Mononuclear cell (primary cell): Measurements from ENCODE around the gene MPZL3. TPM values are rescaled to one million over a fixed set of nuclear protein-coding genes. Genes with fewer than 3 reads are reported as not detected.
A peak's percentile ranks its signal among the peaks of the same experiment; 100 is the strongest.

Source experiments
- H3K27me3 ChIP-seq: 2 replicates; pipeline ENCODE4 v1.6.0; 2011; ENCODE audit warnings: low read length, control low read depth; ENCODE audit not compliant: insufficient read depth
- H3K4me1 ChIP-seq: 2 replicates; pipeline ENCODE4 v1.5.1; 2011; ENCODE audit warnings: mild to moderate bottlenecking, low read length, control low read depth; ENCODE audit not compliant: insufficient read depth
- H3K4me3 ChIP-seq: 2 replicates; pipeline ENCODE4 v1.5.1; 2011; ENCODE audit warnings: mild to moderate bottlenecking, low read length, moderate library complexity
- H3K9me3 ChIP-seq: 2 replicates; pipeline ENCODE4 v1.5.1; 2011; ENCODE audit warnings: low read depth, mild to moderate bottlenecking, control low read depth, low read length
- total RNA-seq: library from RNA; depleted of rRNA; stranded (reverse); fragments of >200 nt; gene quantifications from one replicate; pipeline ENCODE4 v1.2.3, GENCODE V29; 2012

The MPZL3 gene, protein sequence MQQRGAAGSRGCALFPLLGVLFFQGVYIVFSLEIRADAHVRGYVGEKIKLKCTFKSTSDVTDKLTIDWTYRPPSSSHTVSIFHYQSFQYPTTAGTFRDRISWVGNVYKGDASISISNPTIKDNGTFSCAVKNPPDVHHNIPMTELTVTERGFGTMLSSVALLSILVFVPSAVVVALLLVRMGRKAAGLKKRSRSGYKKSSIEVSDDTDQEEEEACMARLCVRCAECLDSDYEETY
- 16.7 TPM for total RNA-seq

GRCh38 chr11:118251858-118252652 lies at the start of gene MPZL3:
TSS of gene MPZL3 (minus strand) at chr11:118252365. CDS start at chr11:118252294, 71 bp downstream.
- Histone ChIP-seq H3K27me3 (no peaks in the 10 kb centered on the region), H3K4me3 (peak within 1 kb of the TSS; percentile 92), H3K9me3 (no peaks in the 10 kb centered on the region), H3K4me1 (peaks cover 16% of the 10 kb centered on the region)

GRCh38 chr11:118301600-118302195 lies 49.5 kb upstream of the MPZL3 start:
- Histone ChIP-seq H3K27me3 (no peaks in the 10 kb centered on the region), H3K9me3 (no peaks in the 10 kb centered on the region), H3K4me1 (peaks cover 23% of the 10 kb centered on the region), H3K4me3 (no peak overlapping the region)

DNA sequence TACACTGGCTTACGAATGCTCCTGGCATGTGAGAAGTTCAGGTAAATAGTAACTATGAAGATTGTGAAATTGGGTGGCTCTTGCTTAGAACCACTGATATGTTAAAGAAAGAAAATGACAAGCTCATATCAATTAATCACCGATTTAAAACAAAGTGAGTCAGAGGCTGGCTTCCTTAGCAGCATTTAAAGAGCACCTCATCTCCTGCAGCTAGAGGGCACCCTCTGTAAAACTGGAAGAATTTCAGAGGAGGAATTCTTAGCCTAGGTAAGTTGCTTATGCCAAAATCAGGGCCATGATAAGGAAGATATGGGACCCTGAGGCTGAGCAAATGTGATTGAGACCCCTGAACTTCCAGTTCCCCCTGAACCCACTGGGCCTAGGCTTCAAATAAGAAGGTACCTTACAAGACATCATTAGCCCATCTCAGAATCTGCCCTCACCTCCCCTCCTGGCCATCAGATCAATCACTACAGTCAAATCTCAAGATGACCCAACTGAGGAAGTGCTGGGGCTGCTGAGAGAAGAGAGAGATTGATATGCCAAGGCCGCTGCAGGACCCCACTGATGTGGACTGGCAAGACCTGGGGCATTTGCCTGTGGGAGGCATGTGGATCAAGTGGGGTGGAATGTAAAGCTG lies 43.8 kb upstream of the MPZL3 start:
- H3K9me3 ChIP-seq, result no peaks in the 10 kb centered on the region
- no peak overlapping the region for H3K4me3 ChIP-seq

GRCh38 chr11:118295199-118295598 lies 43.0 kb upstream of the MPZL3 start:
- Histone ChIP-seq H3K27me3 (no peaks in the 10 kb centered on the region), H3K4me3 (no peak overlapping the region), H3K4me1 (peaks cover 20% of the 10 kb centered on the region), H3K9me3 (no peaks in the 10 kb centered on the region)

More for the DNA sequence above, 43.8 kb upstream of the MPZL3 start:
- Histone ChIP-seq H3K4me1 (peaks cover 16% of the 10 kb centered on the region), H3K27me3 (no peaks in the 10 kb centered on the region)

GRCh38 chr11:118294053-118294452 lies 41.9 kb upstream of the MPZL3 start:
- no peaks in the 10 kb centered on the region for H3K9me3 ChIP-seq
- peaks cover 20% of the 10 kb centered on the region for H3K4me1 ChIP-seq
- no peaks in the 10 kb centered on the region for H3K27me3 ChIP-seq
- no peak overlapping the region for H3K4me3 ChIP-seq

DNA sequence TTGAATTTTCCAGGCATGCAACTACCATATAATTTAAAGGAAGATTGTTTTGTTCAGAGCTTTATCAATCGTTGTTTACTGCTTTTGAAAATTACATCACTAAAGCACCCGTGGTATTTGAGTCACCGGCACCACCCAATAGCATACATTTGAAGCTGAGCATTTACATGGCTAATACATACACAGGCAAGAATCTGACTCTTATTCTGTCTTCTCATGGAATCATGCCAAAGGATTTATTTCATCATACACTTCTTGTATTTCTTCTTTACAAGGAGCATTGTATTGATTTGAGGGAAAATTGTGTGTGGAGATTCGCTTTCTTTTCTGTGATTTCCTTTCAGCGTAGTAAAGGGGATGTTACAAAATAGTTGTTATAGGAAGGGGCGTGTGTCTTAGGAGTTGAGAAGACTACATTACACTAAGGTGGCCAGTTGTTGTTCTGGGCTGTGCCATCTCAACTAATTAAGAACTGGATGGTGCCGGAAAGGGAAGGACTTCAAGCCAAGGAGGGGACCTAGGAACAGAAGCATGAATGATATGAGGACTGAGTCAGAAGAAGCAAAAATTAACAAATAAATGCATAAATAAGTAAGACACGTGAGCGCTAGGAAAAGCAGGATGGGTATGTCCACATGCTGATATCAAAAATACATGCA lies 39.4 kb upstream of the MPZL3 start:
- peaks cover 20% of the 10 kb centered on the region for H3K4me1 ChIP-seq
- H3K4me3 ChIP-seq, result no peak overlapping the region
- no peaks in the 10 kb centered on the region for H3K9me3 ChIP-seq

GRCh38 chr11:118290923-118291322 lies 38.8 kb upstream of the MPZL3 start:
- Histone ChIP-seq H3K27me3 (no peaks in the 10 kb centered on the region), H3K4me3 (no peak overlapping the region), H3K4me1 (peaks cover 15% of the 10 kb centered on the region), H3K9me3 (no peaks in the 10 kb centered on the region)

More for the DNA sequence above, 39.4 kb upstream of the MPZL3 start:
- no peaks in the 10 kb centered on the region for H3K27me3 ChIP-seq

- Histone ChIP-seq H3K4me1 (peaks cover 14% of the 10 kb centered on the region), H3K9me3 (no peaks in the 10 kb centered on the region), H3K4me3 (no peak overlapping the region), H3K27me3 (no peaks in the 10 kb centered on the region)
Measured at GRCh38 chr11:118289401-118289800, 37.2 kb upstream of the MPZL3 start.

GRCh38 chr11:118287006-118287405 lies 34.8 kb upstream of the MPZL3 start:
- H3K27me3 ChIP-seq, result no peaks in the 10 kb centered on the region
- H3K9me3 ChIP-seq, result no peaks in the 10 kb centered on the region

DNA sequence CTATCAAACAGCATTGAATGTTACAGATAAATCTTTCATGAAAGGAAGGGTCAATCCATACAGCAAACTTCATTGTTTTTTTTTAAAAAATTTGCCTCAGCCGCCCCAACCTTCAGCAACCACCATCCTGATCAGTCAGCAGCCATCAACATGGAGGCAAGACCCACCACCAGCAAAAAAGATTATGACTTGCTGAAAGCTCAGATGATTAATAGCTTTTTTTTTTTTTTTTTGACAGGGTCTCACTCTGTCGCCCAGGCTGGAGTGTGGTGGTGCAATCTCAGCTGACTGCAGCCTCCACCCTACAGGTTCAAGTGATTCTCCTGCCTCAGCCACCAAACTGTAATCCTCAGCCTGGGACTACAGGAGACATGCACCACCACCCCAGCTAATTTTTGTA lies 34.4 kb upstream of the MPZL3 start:
- H3K4me1 ChIP-seq, result peaks cover 7% of the 10 kb centered on the region
- no peak overlapping the region for H3K4me3 ChIP-seq
- H3K9me3 ChIP-seq, result no peaks in the 10 kb centered on the region
- no peaks in the 10 kb centered on the region for H3K27me3 ChIP-seq

More at GRCh38 chr11:118287006-118287405, 34.8 kb upstream of the MPZL3 start:
- no peak overlapping the region for H3K4me3 ChIP-seq
- peaks cover 11% of the 10 kb centered on the region for H3K4me1 ChIP-seq

DNA sequence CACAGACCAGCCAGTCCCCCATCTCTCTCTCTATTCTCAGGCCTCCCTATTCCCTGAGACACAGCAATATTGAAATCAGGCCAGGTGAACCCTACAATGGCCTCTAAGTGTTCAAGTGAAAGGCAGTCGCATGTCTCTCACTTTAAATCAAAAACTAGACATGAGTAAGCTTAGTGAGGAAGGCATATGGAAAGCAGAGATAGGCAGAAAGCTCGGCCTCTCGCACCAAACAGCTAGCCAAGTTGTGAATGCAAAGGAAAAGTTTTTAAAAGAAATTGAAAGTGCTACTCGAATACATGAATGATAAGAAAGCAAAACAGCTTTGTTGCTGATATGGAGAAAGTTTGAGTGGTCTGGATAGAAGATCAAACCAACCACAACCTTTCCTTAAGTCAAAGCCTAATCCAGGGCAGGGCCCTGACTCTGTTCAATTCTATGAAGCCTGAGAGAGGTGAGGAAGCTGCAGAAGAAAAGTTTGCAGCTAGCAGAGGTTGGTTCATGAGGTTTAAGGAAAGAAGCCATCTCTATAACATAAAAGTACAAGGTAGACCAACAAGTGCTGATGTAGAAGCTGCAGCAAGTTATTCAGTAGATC lies 31.7 kb upstream of the MPZL3 start:
- H3K27me3 ChIP-seq, result no peaks in the 10 kb centered on the region
- peaks cover 4% of the 10 kb centered on the region for H3K4me1 ChIP-seq
- no peak overlapping the region for H3K4me3 ChIP-seq
- no peaks in the 10 kb centered on the region for H3K9me3 ChIP-seq

DNA sequence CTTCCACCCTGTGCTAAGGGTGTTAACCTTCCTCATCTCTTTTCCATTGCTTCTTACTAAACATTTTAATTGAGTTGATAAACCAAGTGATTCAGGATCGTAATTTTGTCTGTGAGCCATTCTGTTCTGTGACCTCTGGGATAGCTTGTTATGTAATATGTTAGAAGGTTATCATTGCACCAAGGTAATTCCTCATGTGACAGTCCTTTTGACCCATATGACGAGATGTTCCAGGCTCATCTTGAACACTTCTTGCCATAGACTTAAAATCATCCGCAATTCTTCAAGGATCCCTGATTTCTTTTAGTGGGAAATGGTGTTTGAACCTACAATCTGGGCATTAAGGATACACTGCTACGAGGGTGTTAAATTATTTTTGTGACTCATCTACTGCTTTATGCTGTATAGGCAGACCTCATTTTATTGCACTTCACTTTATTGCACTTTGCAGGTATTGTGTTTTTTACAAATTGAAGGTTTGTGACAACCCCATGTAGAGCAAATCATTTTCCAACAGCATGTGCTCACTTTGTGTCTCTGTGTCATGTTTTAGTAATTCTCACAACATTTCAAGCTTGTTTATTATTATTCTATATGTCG lies 31.0 kb upstream of the MPZL3 start:
- Histone ChIP-seq H3K9me3 (no peaks in the 10 kb centered on the region), H3K27me3 (no peaks in the 10 kb centered on the region), H3K4me3 (no peak overlapping the region), H3K4me1 (peaks cover 4% of the 10 kb centered on the region)

- Histone ChIP-seq H3K9me3 (no peaks in the 10 kb centered on the region), H3K4me1 (peaks cover 4% of the 10 kb centered on the region), H3K27me3 (no peaks in the 10 kb centered on the region), H3K4me3 (no peak overlapping the region)
Measured at GRCh38 chr11:118282606-118283005, 30.4 kb upstream of the MPZL3 start.

GRCh38 chr11:118281284-118281683 lies 29.1 kb upstream of the MPZL3 start:
- Histone ChIP-seq H3K4me3 (no peak overlapping the region), H3K27me3 (no peaks in the 10 kb centered on the region), H3K9me3 (no peaks in the 10 kb centered on the region), H3K4me1 (peaks cover 4% of the 10 kb centered on the region)
